Activated T-helper 17 cell treated with anti-CD3 and anti-CD28 coated beads, Interleukin-2, amount 50 U/mL, for 72 hours (primary cell): ENCODE results near the gene PRR23E. TPM values are rescaled to one million over a fixed set of nuclear protein-coding genes. Genes with fewer than 3 reads are reported as not detected.

Experiments
- ATAC-seq: fragments of 150-1000 bp; cut with Tn5 transposase; replicated peaks from 2 replicates; pipeline ENCODE4 v1.10.0; 2021; ENCODE audit warnings: mild to moderate bottlenecking, moderate library complexity
- H3K27ac Mint-ChIP-seq: one replicate; pipeline ENCODE4 v1.8.0; 2022; ENCODE audit warnings: mixed read lengths
- H3K27me3 Mint-ChIP-seq: one replicate; pipeline ENCODE4 v1.8.0; 2022; ENCODE audit warnings: mixed read lengths
- H3K36me3 Mint-ChIP-seq: one replicate; pipeline ENCODE4 v1.8.0; 2022; ENCODE audit warnings: low read depth, mild to moderate bottlenecking, mixed read lengths
- H3K4me1 Mint-ChIP-seq: one replicate; pipeline ENCODE4 v1.8.0; 2022; ENCODE audit warnings: mixed read lengths
- H3K4me3 Mint-ChIP-seq: one replicate; pipeline ENCODE4 v1.8.0; 2022; ENCODE audit warnings: mild to moderate bottlenecking, mixed read lengths
- H3K9me3 Mint-ChIP-seq: one replicate; pipeline ENCODE4 v1.8.0; 2022; ENCODE audit warnings: mixed read lengths
- total RNA-seq, 2 donors: library from RNA; stranded (reverse); gene quantifications; one replicate each; pipeline ENCODE4 v1.2.3, GENCODE V29; 2022

The PRR23E gene
- total RNA-seq, 2 donors from 2014 or later, result not detected

- Mint-ChIP-seq H3K4me3 (no peak overlapping the region), H3K27ac (no peak overlapping the region), H3K27me3 (peaks cover 18% of the 10 kb centered on the region), H3K4me1 (no peaks in the 10 kb centered on the region), H3K36me3 (no peaks in the 10 kb centered on the region), H3K9me3 (peaks cover 6% of the 10 kb centered on the region)
- ATAC-seq, result no peak
Observed at GRCh38 chr3:127206611-127207516, 13.9 kb downstream of the PRR23E start.

- no peaks in the 10 kb centered on the region for H3K4me1 Mint-ChIP-seq
- no peak for ATAC-seq
- peaks cover 14% of the 10 kb centered on the region for H3K27me3 Mint-ChIP-seq
- H3K9me3 Mint-ChIP-seq, result peaks cover 4% of the 10 kb centered on the region
- no peak overlapping the region for H3K4me3 Mint-ChIP-seq
- H3K36me3 Mint-ChIP-seq, result no peaks in the 10 kb centered on the region
- H3K27ac Mint-ChIP-seq, result no peak overlapping the region
Observed at GRCh38 chr3:127207727-127208482, 15.0 kb downstream of the PRR23E start.

GRCh38 chr3:127208483-127209100 lies 15.7 kb downstream of the PRR23E start:
- Mint-ChIP-seq H3K27me3 (peaks cover 16% of the 10 kb centered on the region), H3K4me1 (no peaks in the 10 kb centered on the region), H3K9me3 (peaks cover 3% of the 10 kb centered on the region), H3K36me3 (no peaks in the 10 kb centered on the region), H3K4me3 (no peak overlapping the region), H3K27ac (no peak overlapping the region)
- no peak for ATAC-seq

GRCh38 chr3:127209155-127209839 lies 16.4 kb downstream of the PRR23E start:
- Mint-ChIP-seq H3K9me3 (peaks cover 3% of the 10 kb centered on the region), H3K27me3 (peaks cover 15% of the 10 kb centered on the region), H3K4me3 (no peak overlapping the region), H3K4me1 (no peaks in the 10 kb centered on the region), H3K36me3 (no peaks in the 10 kb centered on the region), H3K27ac (no peak overlapping the region)
- ATAC-seq, result no peak

- Mint-ChIP-seq H3K36me3 (no peaks in the 10 kb centered on the region), H3K27me3 (peaks cover 19% of the 10 kb centered on the region), H3K9me3 (no peaks in the 10 kb centered on the region), H3K27ac (no peak overlapping the region), H3K4me3 (no peak overlapping the region), H3K4me1 (no peaks in the 10 kb centered on the region)
- ATAC-seq, result no peak
Observed at GRCh38 chr3:127209840-127210653, 17.1 kb downstream of the PRR23E start.

- Mint-ChIP-seq H3K27me3 (peaks cover 22% of the 10 kb centered on the region), H3K9me3 (no peaks in the 10 kb centered on the region), H3K27ac (no peak overlapping the region), H3K36me3 (no peaks in the 10 kb centered on the region), H3K4me1 (no peaks in the 10 kb centered on the region), H3K4me3 (no peak overlapping the region)
- ATAC-seq, result no peak
Observed at GRCh38 chr3:127210654-127210943, 17.7 kb downstream of the PRR23E start.

GRCh38 chr3:127211118-127212060 lies 18.5 kb downstream of the PRR23E start:
- Mint-ChIP-seq H3K9me3 (no peaks in the 10 kb centered on the region), H3K36me3 (no peaks in the 10 kb centered on the region), H3K27me3 (peaks cover 22% of the 10 kb centered on the region), H3K27ac (no peak overlapping the region), H3K4me3 (no peak overlapping the region), H3K4me1 (no peaks in the 10 kb centered on the region)
- no peak for ATAC-seq

GRCh38 chr3:127212231-127212630 lies 19.3 kb downstream of the PRR23E start:
- Mint-ChIP-seq H3K27me3 (peaks cover 22% of the 10 kb centered on the region), H3K4me3 (no peak overlapping the region)

GRCh38 chr3:127212711-127213110 lies 19.8 kb downstream of the PRR23E start:
- Mint-ChIP-seq H3K4me3 (no peak overlapping the region), H3K27ac (no peak overlapping the region), H3K9me3 (no peaks in the 10 kb centered on the region), H3K27me3 (peaks cover 18% of the 10 kb centered on the region), H3K36me3 (no peaks in the 10 kb centered on the region), H3K4me1 (no peaks in the 10 kb centered on the region)
- no peak for ATAC-seq

More at GRCh38 chr3:127212231-127212630, 19.3 kb downstream of the PRR23E start:
- Mint-ChIP-seq H3K4me1 (no peaks in the 10 kb centered on the region), H3K9me3 (no peaks in the 10 kb centered on the region), H3K27ac (no peak overlapping the region), H3K36me3 (no peaks in the 10 kb centered on the region)
- no peak for ATAC-seq

GRCh38 chr3:127213381-127213918 lies 20.5 kb downstream of the PRR23E start:
- ATAC-seq, result no peak

GRCh38 chr3:127214975-127215374 lies 22.0 kb downstream of the PRR23E start:
- H3K4me1 Mint-ChIP-seq, result no peaks in the 10 kb centered on the region
- no peak overlapping the region for H3K27ac Mint-ChIP-seq
- ATAC-seq, result no peak
- H3K36me3 Mint-ChIP-seq, result no peaks in the 10 kb centered on the region
- no peak overlapping the region for H3K4me3 Mint-ChIP-seq
- no peaks in the 10 kb centered on the region for H3K9me3 Mint-ChIP-seq
- H3K27me3 Mint-ChIP-seq, result peaks cover 18% of the 10 kb centered on the region

More at GRCh38 chr3:127213381-127213918, 20.5 kb downstream of the PRR23E start:
- no peaks in the 10 kb centered on the region for H3K36me3 Mint-ChIP-seq
- peaks cover 18% of the 10 kb centered on the region for H3K27me3 Mint-ChIP-seq
- H3K4me3 Mint-ChIP-seq, result no peak overlapping the region
- no peak overlapping the region for H3K27ac Mint-ChIP-seq
- H3K4me1 Mint-ChIP-seq, result no peaks in the 10 kb centered on the region
- no peaks in the 10 kb centered on the region for H3K9me3 Mint-ChIP-seq

- H3K4me1 Mint-ChIP-seq, result no peaks in the 10 kb centered on the region
- no peaks in the 10 kb centered on the region for H3K36me3 Mint-ChIP-seq
- ATAC-seq, result peak; percentile 52
- H3K27ac Mint-ChIP-seq, result no peak overlapping the region
- peaks cover 22% of the 10 kb centered on the region for H3K27me3 Mint-ChIP-seq
- H3K4me3 Mint-ChIP-seq, result no peak overlapping the region
- no peaks in the 10 kb centered on the region for H3K9me3 Mint-ChIP-seq
Observed at GRCh38 chr3:127215714-127216414, 22.9 kb downstream of the PRR23E start.
